Keratinocyte (primary cell): ENCODE data around the gene HLA-DQA1. TPM values are rescaled to one million over a fixed set of nuclear protein-coding genes. Genes with fewer than 3 reads are reported as not detected.

Experiments
- DNase-seq: peaks from one replicate; pipeline ENCODE4 v3.0.0-alpha.2; 2011; ENCODE audit warnings: low read depth, missing footprints, low spot score
- FAIRE-seq: peaks from 2 replicates; lab custom pipeline; 2011; peaks lifted over from hg19 to GRCh38; lab: Jason Lieb, UNC
- H2AFZ ChIP-seq: 2 replicates; pipeline ENCODE4 v1.6.0; 2012; ENCODE audit warnings: low read length, control low read depth, inconsistent platforms; ENCODE audit not compliant: control insufficient read depth
- H3K27ac ChIP-seq: 2 replicates; pipeline ENCODE4 v1.5.1; 2011; ENCODE audit warnings: low read length; ENCODE audit not compliant: control insufficient read depth, insufficient read depth
- H3K27me3 ChIP-seq: 3 replicates; pipeline ENCODE4 v1.6.0; 2011; ENCODE audit warnings: low read length; ENCODE audit not compliant: control insufficient read depth, insufficient read depth; ENCODE audit errors: extremely low read depth
- H3K36me3 ChIP-seq, 2 experiments: 2 replicates in 1 of 2; 3 replicates in 1 of 2; pipeline ENCODE4 v1.5.1; 2011; ENCODE audit warnings: low read length in 2 of 2, mild to moderate bottlenecking in 1 of 2; ENCODE audit not compliant: control insufficient read depth in 2 of 2, insufficient read depth in 2 of 2; ENCODE audit errors: extremely low read depth in 1 of 2
- H3K4me1 ChIP-seq: 3 replicates; pipeline ENCODE4 v1.5.1; 2011; ENCODE audit warnings: low read length; ENCODE audit not compliant: control insufficient read depth, insufficient read depth; ENCODE audit errors: extremely low read depth
- H3K4me2 ChIP-seq: 3 replicates; pipeline ENCODE4 v1.6.0; 2011; ENCODE audit warnings: low read depth, low read length; ENCODE audit not compliant: control insufficient read depth, insufficient read depth; ENCODE audit errors: extremely low read depth
- H3K4me3 ChIP-seq, 3 experiments: fragments of 200-600 bp in 1 of 3; sonication (generic) in 1 of 3; 2 replicates in 2 of 3; 3 replicates in 1 of 3; pipeline ENCODE4 v1.5.1; 2011 to 2016; ENCODE audit warnings: low read length in 3 of 3, mild to moderate bottlenecking in 3 of 3, control low read depth in 2 of 3, inconsistent platforms in 1 of 3, low read depth in 1 of 3, mixed read lengths in 1 of 3, mixed run types in 1 of 3, moderate library complexity in 1 of 3; ENCODE audit not compliant: control insufficient read depth in 2 of 3, insufficient read depth in 2 of 3; ENCODE audit errors: extremely low read depth in 1 of 3
- H3K79me2 ChIP-seq: 2 replicates; pipeline ENCODE4 v1.6.0; 2012; ENCODE audit warnings: low read length; ENCODE audit not compliant: control insufficient read depth, insufficient read depth
- H3K9ac ChIP-seq: 3 replicates; pipeline ENCODE4 v1.6.0; 2011; ENCODE audit warnings: low read length; ENCODE audit not compliant: control insufficient read depth, insufficient read depth; ENCODE audit errors: extremely low read depth
- H3K9me1 ChIP-seq: 3 replicates; pipeline ENCODE4 v1.6.0; 2011; ENCODE audit warnings: low read length; ENCODE audit not compliant: control insufficient read depth, insufficient read depth; ENCODE audit errors: extremely low read depth
- H3K9me3 ChIP-seq: 2 replicates; pipeline ENCODE4 v1.5.1; 2012; ENCODE audit warnings: low read depth, low read length; ENCODE audit not compliant: control insufficient read depth
- H4K20me1 ChIP-seq: 3 replicates; pipeline ENCODE4 v1.6.0; 2011; ENCODE audit warnings: low read length; ENCODE audit not compliant: control insufficient read depth, insufficient read depth; ENCODE audit errors: extremely low read depth
- CTCF ChIP-seq, 3 experiments: IDR thresholded peaks in 1 of 3; conservative IDR thresholded peaks in 1 of 3; optimal IDR thresholded peaks in 1 of 3; 2 replicates in 2 of 3; 3 replicates in 1 of 3; pipeline versions ENCODE3 to v1.5.1; 2011; ENCODE audit warnings: low read length in 3 of 3, mild to moderate bottlenecking in 3 of 3, moderate library complexity in 2 of 3, control low read depth in 1 of 3, inconsistent platforms in 1 of 3; ENCODE audit not compliant: insufficient read depth in 2 of 3; ENCODE audit errors: extremely low read depth in 1 of 3
- EZH2 ChIP-seq: IDR thresholded peaks from one replicate; pipeline ENCODE4 v1.6.1; 2012; ENCODE audit warnings: inconsistent platforms, mild to moderate bottlenecking, low read length, moderate library complexity
- dilution Hi-C: fragments of 300-500 bp; cut with MboI; formaldehyde crosslinking; loops from one replicate; pipeline ENCODE4 v1.7.0; 2020; ENCODE audit warnings: low sequenced_read_pairs; ENCODE audit not compliant: extremely low pct_ligation_motif_present
- polyA plus RNA-seq, 5 experiments: library from polyadenylated mRNA; depleted of rRNA in 3 of 5; stranded (reverse) in 3 of 5; stranded (forward) in 1 of 5; unstranded in 1 of 5; fragments of >200 nt; gene quantifications; 1 replicate in 1 of 5; 2 replicates in 3 of 5; 3 replicates in 1 of 5; pipeline versions ENCODE4 v1.2.1 to v1.2.3, GENCODE V29; 2011 to 2012; ENCODE audit warnings: missing spikeins in 2 of 5, low read depth in 1 of 5, low replicate concordance in 1 of 5

Gene HLA-DQA1
- polyA plus RNA-seq, 1 donor (not counting 4 experiments of a cell fraction or from before 2014, with no cell fraction given): not detected

- FAIRE-seq (no peak), DNase-seq (no peak)
- H3K4me3 ChIP-seq: no peak overlapping the region
- H4K20me1 ChIP-seq: no peaks in the 10 kb centered on the region
- H3K36me3 ChIP-seq: no peaks in the 10 kb centered on the region
- no peak overlapping the region for H3K9ac ChIP-seq
- no peaks in the 10 kb centered on the region for H3K4me1 ChIP-seq
- dilution Hi-C loops: no loop called here
- H3K27me3 ChIP-seq: no peaks in the 10 kb centered on the region
- H3K9me3 ChIP-seq: no peaks in the 10 kb centered on the region
- H2AFZ ChIP-seq: no peak overlapping the region
- no peaks in the 10 kb centered on the region for H3K9me1 ChIP-seq
- no peak overlapping the region for H3K27ac ChIP-seq
- H3K4me2 ChIP-seq: no peak overlapping the region
- no peaks in the 10 kb centered on the region for H3K79me2 ChIP-seq
- TF ChIP-seq EZH2: no peak
Measured at GRCh38 chr6:32689531-32690501, 52.6 kb downstream of the HLA-DQA1 start.

- H3K79me2 ChIP-seq: no peaks in the 10 kb centered on the region
- no peak overlapping the region for H2AFZ ChIP-seq
- no peaks in the 10 kb centered on the region for H4K20me1 ChIP-seq
- no peaks in the 10 kb centered on the region for H3K27me3 ChIP-seq
- H3K9me1 ChIP-seq: no peaks in the 10 kb centered on the region
- dilution Hi-C loops: no loop called here
- H3K4me2 ChIP-seq: no peak overlapping the region
- H3K9me3 ChIP-seq: no peaks in the 10 kb centered on the region
- no peak overlapping the region for H3K27ac ChIP-seq
- no peak overlapping the region for H3K4me3 ChIP-seq
- H3K36me3 ChIP-seq: no peaks in the 10 kb centered on the region
- no peak overlapping the region for H3K9ac ChIP-seq
- peak; percentile 56 to 90 (median 71) for TF ChIP-seq CTCF (optimal IDR thresholded peaks at IDR 0.05 in 1 of 3, IDR thresholded peaks at IDR 0.05 in 1 of 3, conservative IDR thresholded peaks at IDR 0.05 in 1 of 3; ENCODE audit: extremely low read depth in 1 of 3, insufficient read depth in 2 of 3, low read length in 3 of 3)
- no peak for TF ChIP-seq EZH2
- DNase-seq (no peak), FAIRE-seq (peak; percentile 73)
- H3K4me1 ChIP-seq: no peaks in the 10 kb centered on the region
Measured at GRCh38 chr6:32692019-32692418, 54.8 kb downstream of the HLA-DQA1 start.

Other genes starting within 250 kb of the HLA-DQA1 start
- gene BTNL2, start 230.2 kb upstream of the HLA-DQA1 start, polyA plus RNA-seq: not detected in 3 replicates
- gene HLA-DRA, start 197.5 kb upstream of the HLA-DQA1 start, polyA plus RNA-seq: 0.21 to 2.4 TPM in 2 of 3 replicates, not detected in the other
- gene HLA-DRB5, start 107.1 kb upstream of the HLA-DQA1 start, polyA plus RNA-seq: 0.05 TPM in 1 of 3 replicates, not detected in the others
- gene HLA-DRB1, start 47.6 kb upstream of the HLA-DQA1 start, polyA plus RNA-seq: 0.12 to 0.54 TPM (median 0.31 TPM) in 3 replicates
- 37.5 to 78.0 TPM (median 40.5 TPM) in 3 replicates for gene HLA-DQB1, start 29.3 kb downstream of the HLA-DQA1 start, polyA plus RNA-seq
- gene HLA-DQA2, start 104.0 kb downstream of the HLA-DQA1 start, polyA plus RNA-seq: not detected in 3 replicates
- gene HLA-DQB2, start 126.1 kb downstream of the HLA-DQA1 start, polyA plus RNA-seq: not detected in 3 replicates
- gene HLA-DOB, start 179.6 kb downstream of the HLA-DQA1 start, polyA plus RNA-seq: 9.2 to 12.7 TPM (median 12.5 TPM) in 3 replicates
- gene TAP2, start 201.3 kb downstream of the HLA-DQA1 start, polyA plus RNA-seq: 24.5 to 50.7 TPM (median 32.6 TPM) in 3 replicates
- 44.4 to 66.7 TPM (median 63.4 TPM) in 3 replicates for gene PSMB8, start 206.6 kb downstream of the HLA-DQA1 start, polyA plus RNA-seq
- 56.1 to 81.7 TPM (median 61.4 TPM) in 3 replicates for gene TAP1, start 216.3 kb downstream of the HLA-DQA1 start, polyA plus RNA-seq
- gene PSMB9, start 216.8 kb downstream of the HLA-DQA1 start, polyA plus RNA-seq: 21.3 to 29.0 TPM (median 25.4 TPM) in 3 replicates